Measurements from ENCODE around the gene LPP.

The LPP gene

GRCh38 chr3:188712248-188712924, 558.4 kb downstream of the LPP start:
- peak; percentile 55 for DNase-seq (ENCODE audit: low read depth)
- no peak overlapping the region for H3K4me3 ChIP-seq (ENCODE audit: low read depth, low read length)

- DNase-seq (ENCODE audit: low read depth) = no peak
- H3K4me3 ChIP-seq (ENCODE audit: low read depth, low read length) = no peak overlapping the region
Measured at GRCh38 chr3:188712991-188713390, 559.0 kb downstream of the LPP start.

GRCh38 chr3:188719545-188719944, 565.6 kb downstream of the LPP start:
- no peak for DNase-seq (ENCODE audit: low read depth)
- H3K4me3 ChIP-seq (ENCODE audit: low read depth, low read length) = no peak overlapping the region

DNA sequence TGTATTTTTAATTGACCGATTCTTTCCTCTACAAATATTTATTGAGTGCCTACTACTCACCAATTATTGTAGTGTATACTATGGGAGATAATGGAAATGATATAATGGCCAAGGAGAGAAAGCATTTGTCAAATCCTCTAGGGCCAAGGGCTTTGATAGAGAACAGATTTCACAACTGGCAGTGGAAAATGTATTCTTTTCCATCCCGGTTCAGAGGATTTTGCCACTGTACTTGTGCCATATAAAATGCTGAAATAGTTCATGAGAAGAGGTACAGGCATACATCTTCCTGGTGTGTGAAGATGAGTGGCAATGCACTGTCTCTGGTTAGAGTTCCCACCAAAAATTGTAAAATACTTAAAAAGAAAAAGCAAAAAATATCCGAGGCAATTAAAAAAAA, 566.3 kb downstream of the LPP start:
- no peak overlapping the region for H3K4me3 ChIP-seq (ENCODE audit: low read depth, low read length)
- no peak for DNase-seq (ENCODE audit: low read depth)

DNA sequence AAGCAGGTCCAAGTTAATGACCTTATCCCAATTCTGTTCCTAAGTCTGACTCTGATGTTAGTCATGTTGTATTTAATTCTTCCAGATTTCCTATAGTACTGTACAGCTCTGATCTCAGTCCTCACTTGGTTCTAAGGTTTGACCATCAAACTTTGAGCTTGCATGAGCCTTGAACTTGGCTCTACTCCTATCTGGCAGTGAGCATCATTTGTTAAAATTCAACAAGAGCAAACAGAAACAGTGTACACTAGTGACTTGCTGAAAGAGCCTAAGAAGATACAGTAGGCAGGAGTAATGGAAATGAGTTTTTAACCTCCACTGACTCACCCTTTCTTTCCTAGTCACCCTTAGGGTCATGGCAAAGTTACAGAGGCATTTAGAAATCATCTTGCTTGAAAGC, 566.7 kb downstream of the LPP start:
- no peak overlapping the region for H3K4me3 ChIP-seq (ENCODE audit: low read depth, low read length)
- DNase-seq (ENCODE audit: low read depth) = no peak

DNA sequence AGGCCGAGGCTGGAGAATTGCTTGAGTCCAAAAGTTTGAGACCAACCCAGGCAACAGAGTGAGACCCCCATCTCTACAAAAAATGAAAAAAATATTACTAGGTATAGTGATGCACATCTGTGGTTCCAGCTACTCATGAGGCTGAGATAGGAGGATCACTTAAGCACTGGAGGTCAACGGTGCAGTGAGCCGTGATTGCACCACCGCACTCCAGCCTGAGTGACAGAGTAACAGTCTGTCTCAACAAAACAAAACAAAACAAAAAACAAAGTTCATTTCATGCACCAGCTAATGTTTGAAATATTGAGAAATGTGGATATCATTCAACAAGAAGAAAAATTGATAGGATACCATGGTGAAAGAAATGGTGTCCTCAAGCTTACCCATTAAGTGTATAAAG, 567.4 kb downstream of the LPP start:
- no peak overlapping the region for H3K4me3 ChIP-seq (ENCODE audit: low read depth, low read length)
- DNase-seq (ENCODE audit: low read depth) = no peak

DNA sequence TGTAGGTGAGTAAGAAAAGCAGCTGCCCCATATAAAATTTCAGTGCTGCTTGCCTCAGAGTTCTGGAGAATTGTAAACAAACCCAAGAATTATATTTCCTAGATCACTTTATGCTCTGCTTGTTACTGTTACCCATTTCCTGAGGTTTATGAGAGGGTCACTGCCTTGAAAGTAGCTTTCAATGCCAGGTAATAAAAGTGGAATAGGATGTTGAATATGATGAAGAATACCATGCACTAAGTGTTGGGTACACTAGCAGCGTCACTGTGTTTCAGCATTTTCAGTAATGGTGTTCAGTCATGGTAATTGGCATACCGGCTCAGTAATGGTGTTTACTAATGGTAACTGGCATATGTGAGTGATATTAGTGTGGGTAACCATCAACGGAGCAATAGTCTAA, 568.0 kb downstream of the LPP start:
- H3K4me3 ChIP-seq (ENCODE audit: low read depth, low read length) = no peak overlapping the region
- no peak for DNase-seq (ENCODE audit: low read depth)

DNA sequence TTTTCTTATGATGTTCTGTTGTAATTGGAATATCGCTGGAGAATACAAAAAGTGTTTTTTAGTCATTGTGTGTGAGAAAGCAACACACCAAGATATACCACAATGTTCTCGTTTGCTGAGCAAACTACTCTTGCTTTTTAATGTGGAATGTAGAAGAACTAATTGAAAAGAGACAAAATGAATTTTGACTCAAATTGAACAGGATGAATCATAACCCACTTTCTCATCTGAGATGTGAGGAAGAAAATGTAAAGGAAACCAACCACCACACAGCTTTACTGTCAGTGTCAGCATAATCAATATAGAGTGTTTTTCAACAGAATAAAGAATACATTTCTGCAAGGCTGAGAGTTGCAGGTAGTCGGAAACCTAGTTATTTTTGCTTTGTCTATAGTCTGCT, 569.0 kb downstream of the LPP start:
- DNase-seq (ENCODE audit: low read depth) = no peak
- no peak overlapping the region for H3K4me3 ChIP-seq (ENCODE audit: low read depth, low read length)

GRCh38 chr3:188727052-188727451, 573.1 kb downstream of the LPP start:
- no peak for DNase-seq (ENCODE audit: low read depth)
- no peak overlapping the region for H3K4me3 ChIP-seq (ENCODE audit: low read depth, low read length)

DNA sequence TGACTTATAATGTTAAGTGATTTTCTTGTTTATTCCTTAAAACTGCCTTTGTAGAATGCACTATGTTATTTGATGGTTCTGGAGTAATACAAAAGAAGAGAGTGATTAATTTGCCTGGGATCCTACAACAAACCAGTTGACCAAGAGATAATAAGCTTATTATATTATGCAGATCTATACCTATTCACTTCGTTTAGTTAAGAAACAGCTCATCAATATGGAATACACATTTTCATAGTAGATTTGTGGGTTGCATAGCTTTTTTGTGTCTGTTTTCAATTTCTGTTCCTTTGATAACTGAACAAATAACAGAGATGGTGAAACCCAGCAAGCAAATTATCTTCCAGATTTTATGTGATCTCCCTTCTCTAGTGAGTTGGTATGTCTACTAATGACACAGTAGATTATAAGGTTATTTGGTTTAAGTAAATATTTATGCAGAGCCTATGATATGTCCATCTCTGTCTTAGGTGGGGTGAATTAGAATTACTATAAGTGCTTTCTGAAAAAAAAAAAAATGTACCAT, 574.5 kb downstream of the LPP start:
- H3K4me3 ChIP-seq (ENCODE audit: low read depth, low read length) = no peak overlapping the region
- no peak for DNase-seq (ENCODE audit: low read depth)

- H3K4me3 ChIP-seq (ENCODE audit: low read depth, low read length) = no peak overlapping the region
- no peak for DNase-seq (ENCODE audit: low read depth)
Measured at GRCh38 chr3:188729422-188729821, 575.5 kb downstream of the LPP start.

DNA sequence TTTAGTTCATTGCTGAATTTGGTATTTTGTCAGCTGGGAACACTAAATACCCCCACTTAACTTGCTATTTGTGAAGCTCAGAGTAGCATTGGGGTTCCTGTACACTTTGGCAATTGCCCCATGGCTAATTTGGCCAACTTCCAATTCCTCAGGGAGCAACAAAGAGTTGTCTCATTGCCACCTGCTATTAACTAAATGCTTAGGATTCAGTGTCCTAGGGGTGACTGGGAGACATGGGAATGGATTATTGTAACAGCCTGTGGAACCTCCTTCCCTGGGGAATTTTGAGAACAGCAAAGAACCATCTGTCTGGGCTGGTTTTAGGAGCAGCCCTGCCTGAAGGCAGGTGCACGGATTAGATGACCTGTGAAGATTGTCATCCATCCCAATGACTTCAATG, 580.4 kb downstream of the LPP start:
- H3K4me3 ChIP-seq (ENCODE audit: low read depth, low read length) = no peak overlapping the region
- DNase-seq (ENCODE audit: low read depth) = peak; percentile 45

- no peak for DNase-seq (ENCODE audit: low read depth)
Measured at GRCh38 chr3:188739511-188739910, 585.6 kb downstream of the LPP start.

DNA sequence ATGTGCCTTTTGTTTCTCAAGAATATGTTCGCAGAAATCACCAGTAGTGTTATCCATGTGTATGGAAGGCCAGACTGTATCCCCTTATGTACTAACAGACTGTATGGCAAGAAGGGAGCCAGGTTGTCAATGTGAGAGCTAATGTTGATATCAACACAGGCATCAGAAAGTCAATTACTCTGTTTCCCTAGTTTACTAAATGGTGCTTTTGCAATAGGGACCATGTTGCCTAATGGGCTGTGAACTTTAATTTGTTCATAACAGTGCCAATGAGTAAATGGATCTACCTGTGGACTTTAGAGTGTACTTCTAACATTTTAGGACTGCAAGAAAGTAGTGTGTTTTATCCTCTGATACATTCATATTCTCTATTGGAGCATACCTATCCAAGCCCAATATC, 586.1 kb downstream of the LPP start:
- DNase-seq (ENCODE audit: low read depth) = no peak
- H3K4me3 ChIP-seq (ENCODE audit: low read depth, low read length) = no peak overlapping the region

More at GRCh38 chr3:188739511-188739910, 585.6 kb downstream of the LPP start:
- H3K4me3 ChIP-seq (ENCODE audit: low read depth, low read length) = no peak overlapping the region

DNA sequence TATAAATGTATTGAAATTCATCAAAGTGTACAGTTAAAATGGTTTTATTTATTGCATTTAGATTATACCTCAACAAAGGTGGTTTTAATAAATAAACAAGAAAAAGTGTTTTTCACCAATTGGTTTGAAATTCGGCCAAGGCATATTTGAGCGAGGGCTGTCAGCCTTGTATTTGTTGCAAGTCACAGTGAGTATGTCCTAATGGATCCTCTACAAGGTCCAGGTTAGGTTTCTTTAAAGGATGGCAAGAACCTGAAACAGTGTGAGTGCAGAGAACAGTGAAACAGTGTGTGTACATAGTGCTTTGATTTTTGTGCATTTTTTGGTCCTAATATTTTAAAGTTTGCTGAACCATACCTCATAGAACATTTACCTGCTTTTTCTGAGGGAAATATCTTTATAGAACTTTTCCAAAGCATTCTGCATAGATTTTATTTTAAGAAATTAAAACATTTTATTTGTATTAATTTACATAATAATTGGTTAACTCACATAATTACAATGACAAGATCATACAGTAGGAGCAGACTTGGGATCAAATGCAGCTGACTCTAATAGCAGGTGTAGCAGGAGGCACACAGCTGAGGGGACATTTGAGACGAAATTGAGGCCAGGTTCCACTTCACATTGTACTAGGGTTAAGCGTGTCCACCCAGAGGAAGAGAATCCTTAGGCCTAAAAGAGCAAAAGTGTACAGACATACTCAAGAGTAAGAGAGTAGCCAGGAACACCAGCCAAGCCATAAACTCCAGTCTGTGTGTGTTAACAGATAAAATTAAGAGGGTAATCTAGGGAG, 589.0 kb downstream of the LPP start:
- no peak overlapping the region for H3K4me3 ChIP-seq (ENCODE audit: low read depth, low read length)
- no peak for DNase-seq (ENCODE audit: low read depth)

DNA sequence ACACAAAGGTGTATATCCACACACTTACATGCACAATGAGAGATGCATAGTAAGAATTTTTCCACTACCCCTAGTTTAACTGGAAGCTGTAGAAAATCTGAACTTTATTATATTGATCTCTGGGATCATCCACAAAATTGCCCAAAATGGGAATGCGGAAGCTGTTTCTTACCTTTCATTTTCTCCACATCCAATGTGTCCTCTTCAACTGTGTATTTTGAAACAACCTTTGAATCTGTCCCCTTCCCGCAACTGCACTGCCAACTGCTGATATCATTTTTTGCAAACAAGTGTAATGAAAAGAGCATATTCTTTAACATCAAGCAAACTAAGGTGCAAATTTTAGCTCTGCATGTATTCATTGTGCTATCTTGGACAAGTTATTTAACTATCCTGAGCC, 590.2 kb downstream of the LPP start:
- DNase-seq (ENCODE audit: low read depth) = no peak
- no peak overlapping the region for H3K4me3 ChIP-seq (ENCODE audit: low read depth, low read length)

GRCh38 chr3:188745031-188745430, 591.1 kb downstream of the LPP start:
- no peak overlapping the region for H3K4me3 ChIP-seq (ENCODE audit: low read depth, low read length)
- DNase-seq (ENCODE audit: low read depth) = no peak

DNA sequence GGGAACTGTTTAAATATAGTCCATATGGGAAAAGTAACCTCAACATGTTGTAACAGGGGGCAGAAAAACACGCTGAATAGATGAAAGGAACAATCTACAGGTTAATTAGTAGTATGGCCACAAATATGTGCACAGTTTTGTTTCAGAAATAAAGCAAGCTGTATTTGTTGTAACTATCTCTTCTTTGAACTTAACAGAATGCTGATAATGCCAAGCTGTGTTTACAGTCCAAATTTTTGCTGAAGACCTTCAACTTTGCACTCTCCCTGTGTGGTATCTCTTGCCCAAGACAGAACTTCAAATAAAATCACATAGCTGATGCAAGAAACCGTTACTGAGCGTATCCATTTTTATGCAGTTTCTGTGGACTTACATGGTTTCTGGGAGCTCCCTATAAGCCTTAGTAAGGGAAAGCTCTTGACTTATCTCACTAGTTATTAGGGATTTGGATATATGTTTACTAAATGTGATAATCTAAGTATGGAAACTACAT, 592.4 kb downstream of the LPP start:
- H3K4me3 ChIP-seq (ENCODE audit: low read depth, low read length) = no peak overlapping the region
- no peak for DNase-seq (ENCODE audit: low read depth)

DNA sequence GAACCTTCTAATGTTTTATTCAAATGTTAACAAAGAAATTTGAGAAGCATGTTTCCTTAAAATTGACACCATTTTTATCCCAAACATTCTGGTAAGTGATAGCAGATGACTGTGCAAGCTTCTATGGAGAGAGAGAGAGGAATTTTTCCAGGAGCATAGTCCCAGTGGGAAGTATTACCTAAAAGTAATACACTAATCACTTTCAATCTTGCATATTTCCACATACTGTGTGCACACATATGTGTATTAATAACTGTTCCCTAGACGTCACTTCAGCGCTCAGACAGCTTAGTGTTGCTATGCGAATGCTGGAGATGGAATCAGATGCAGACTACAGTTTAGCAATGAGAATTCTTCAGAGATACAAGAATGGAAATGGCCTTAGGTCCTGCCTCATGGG, 593.5 kb downstream of the LPP start:
- H3K4me3 ChIP-seq (ENCODE audit: low read depth, low read length) = no peak overlapping the region
- no peak for DNase-seq (ENCODE audit: low read depth)

DNA sequence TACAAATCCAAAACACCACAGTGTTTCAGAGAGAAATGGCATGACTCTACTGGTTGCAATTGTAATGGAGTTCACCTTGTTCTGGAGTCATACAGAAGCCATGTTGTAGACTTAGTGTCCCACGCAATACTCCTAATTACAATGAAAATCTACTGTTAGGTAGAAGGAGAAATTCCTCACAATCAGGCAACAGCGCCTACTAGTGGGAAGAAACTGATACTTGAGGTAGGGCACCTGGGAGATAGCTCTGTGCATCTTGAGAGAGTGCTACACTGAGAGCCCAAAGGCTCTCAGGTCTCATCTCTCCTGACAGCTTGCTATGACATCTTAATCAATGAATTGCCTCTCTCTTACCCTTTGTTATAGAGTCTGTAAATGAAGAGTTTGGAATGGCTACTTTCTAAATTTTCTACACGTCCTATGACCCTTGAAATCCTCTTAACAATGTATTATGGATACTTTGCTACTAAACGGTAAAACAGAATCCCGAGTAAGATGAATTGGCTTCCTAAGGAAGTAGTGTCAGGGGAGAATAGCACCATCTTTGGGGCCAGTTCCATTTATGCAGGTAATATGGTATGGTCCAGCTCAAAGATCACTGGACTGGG, 595.2 kb downstream of the LPP start:
- no peak for DNase-seq (ENCODE audit: low read depth)

More for the DNA sequence above, 595.2 kb downstream of the LPP start:
- H3K4me3 ChIP-seq (ENCODE audit: low read depth, low read length) = no peak overlapping the region

Data from skeletal muscle cell (primary cell).